ENCODE data around the gene UGT1A5. TPM values are rescaled to one million over a fixed set of nuclear protein-coding genes. Genes with fewer than 3 reads are reported as not detected.

The UGT1A5 gene
- total RNA-seq, 2 experiments from 2014 or later: not detected

GRCh38 chr2:233821709-233822100 lies 109.0 kb downstream of the UGT1A5 start:
- no peaks in the 10 kb centered on the region for H3K9me3 Mint-ChIP-seq
- no peak for DNase-seq
- H3K4me1 Mint-ChIP-seq (ENCODE audit: low read depth): no peaks in the 10 kb centered on the region
- CTCF ChIA-PET: no interaction called here
- no peaks in the 10 kb centered on the region for H3K27me3 Mint-ChIP-seq (ENCODE audit: low read depth)
- no peak overlapping the region for H3K27ac Mint-ChIP-seq
- no peak overlapping the region for H3K4me3 Mint-ChIP-seq
- no peaks in the 10 kb centered on the region for H3K36me3 Mint-ChIP-seq (ENCODE audit: low read depth)
- intact Hi-C loops (cut with micrococcal nuclease): no loop called here

GRCh38 chr2:233822101-233822771 lies 109.5 kb downstream of the UGT1A5 start:
- Mint-ChIP-seq H3K36me3 (ENCODE audit: low read depth) (no peaks in the 10 kb centered on the region), H3K4me3 (no peak overlapping the region), H3K27ac (no peak overlapping the region), H3K27me3 (ENCODE audit: low read depth) (no peaks in the 10 kb centered on the region), H3K9me3 (no peaks in the 10 kb centered on the region), H3K4me1 (ENCODE audit: low read depth) (no peaks in the 10 kb centered on the region)
- no peak for DNase-seq
- intact Hi-C loops (cut with micrococcal nuclease): no loop called here
- CTCF ChIA-PET: no interaction called here

Other genes starting within 250 kb of the UGT1A5 start
- 10 to 100 TPM; 15.3 to 17.5 TPM for gene USP40, start 146.1 kb upstream of the UGT1A5 start, total RNA-seq
- gene UGT1A8, start 95.3 kb upstream of the UGT1A5 start, total RNA-seq: not detected
- not detected for gene UGT1A10, start 76.5 kb upstream of the UGT1A5 start, total RNA-seq
- gene UGT1A9, start 41.0 kb upstream of the UGT1A5 start, total RNA-seq: not detected
- not detected for gene UGT1A7, start 31.0 kb upstream of the UGT1A5 start, total RNA-seq
- gene UGT1A6, start 20.0 kb upstream of the UGT1A5 start, total RNA-seq: not detected
- not detected for gene UGT1A4, start 5.8 kb downstream of the UGT1A5 start, total RNA-seq
- gene UGT1A3, start 16.1 kb downstream of the UGT1A5 start, total RNA-seq: not detected
- gene UGT1A1, start 47.4 kb downstream of the UGT1A5 start, total RNA-seq: not detected
- not detected for gene MROH2A, start 65.4 kb downstream of the UGT1A5 start, total RNA-seq
- 100 to 1,000 TPM; 127 to 129 TPM for gene HJURP, start 141.6 kb downstream of the UGT1A5 start, total RNA-seq
- not detected for gene TRPM8, start 204.5 kb downstream of the UGT1A5 start, total RNA-seq